Small intestine (tissue), 7 donors: ENCODE measurements around the gene TRMO. TPM values are rescaled to one million over a fixed set of nuclear protein-coding genes. Genes with fewer than 3 reads are reported as not detected.

Experiments used
- DNase-seq, 2 donors: peaks; one replicate each; pipeline versions ENCODE4 v3.0.0 to v3.0.0-alpha.2; 2013
- FAIRE-seq: peaks from 2 replicates; lab custom pipeline; 2012; peaks lifted over from hg19 to GRCh38; lab: Jason Lieb, UNC
- H3K27ac ChIP-seq, 3 donors: one replicate each; pipeline ENCODE4 v1.5.1; 2013; ENCODE audit warnings: low read length in 2 of 3, mild to moderate bottlenecking in 2 of 3, control low read depth in 1 of 3, inconsistent platforms in 1 of 3, low read depth in 1 of 3, moderate library complexity in 1 of 3
- H3K27me3 ChIP-seq, 3 donors: one replicate each; pipeline ENCODE4 v1.6.1; 2013; ENCODE audit warnings: low read length in 3 of 3, inconsistent platforms in 1 of 3; ENCODE audit not compliant: control insufficient read depth in 3 of 3, insufficient read depth in 3 of 3
- H3K36me3 ChIP-seq, 3 donors: one replicate each; pipeline ENCODE4 v1.6.1; 2013; ENCODE audit warnings: low read length in 3 of 3, inconsistent platforms in 1 of 3, low read depth in 1 of 3, mild to moderate bottlenecking in 1 of 3, moderate library complexity in 1 of 3; ENCODE audit not compliant: control insufficient read depth in 3 of 3, insufficient read depth in 2 of 3
- H3K4me1 ChIP-seq, 3 donors: one replicate each; pipeline ENCODE4 v1.6.1; 2013; ENCODE audit warnings: low read length in 2 of 3, inconsistent platforms in 1 of 3, low read depth in 1 of 3, mild to moderate bottlenecking in 1 of 3, moderate library complexity in 1 of 3; ENCODE audit not compliant: control insufficient read depth in 3 of 3, insufficient read depth in 2 of 3
- H3K4me3 ChIP-seq, 3 donors: one replicate each; pipeline ENCODE4 v1.5.1; 2013; ENCODE audit warnings: low read length in 3 of 3, control low read depth in 1 of 3, inconsistent platforms in 1 of 3, low read depth in 1 of 3, mild to moderate bottlenecking in 1 of 3, moderate library complexity in 1 of 3
- H3K9me3 ChIP-seq, 2 donors: one replicate each; pipeline ENCODE4 v1.6.1; 2013; ENCODE audit warnings: low read depth in 1 of 2, low read length in 1 of 2; ENCODE audit not compliant: control insufficient read depth in 2 of 2, insufficient read depth in 1 of 2
- WGBS, 3 donors: extraction: QIAGEN DNeasy Blood & Tissue Kit; methylation state at CpG; one replicate each; pipeline ENCODE4 v1.1.7; 2013; 5-methylcytosine and 5-hydroxymethylcytosine counted together
- polyA plus RNA-seq, 4 donors: library from polyadenylated mRNA; stranded (reverse) in 3 of 4; unstranded in 1 of 4; fragments of 200-250 nt in 3 of 4; fragments of 120-200 nt in 1 of 4; gene quantifications; one replicate each; pipeline versions ENCODE4 v1.2.1 to v1.2.3, GENCODE V29; 2013
- donor health status: healthy with polysubstance abuse.
- donor health status: control.
- donor health status: control.
- donor health status: Bipolar disorder and iron deficiency.
- donor health status: healthy.

The TRMO gene
- polyA plus RNA-seq, 4 donors: 6.2 to 21.7 (median 10.0) TPM

DNA sequence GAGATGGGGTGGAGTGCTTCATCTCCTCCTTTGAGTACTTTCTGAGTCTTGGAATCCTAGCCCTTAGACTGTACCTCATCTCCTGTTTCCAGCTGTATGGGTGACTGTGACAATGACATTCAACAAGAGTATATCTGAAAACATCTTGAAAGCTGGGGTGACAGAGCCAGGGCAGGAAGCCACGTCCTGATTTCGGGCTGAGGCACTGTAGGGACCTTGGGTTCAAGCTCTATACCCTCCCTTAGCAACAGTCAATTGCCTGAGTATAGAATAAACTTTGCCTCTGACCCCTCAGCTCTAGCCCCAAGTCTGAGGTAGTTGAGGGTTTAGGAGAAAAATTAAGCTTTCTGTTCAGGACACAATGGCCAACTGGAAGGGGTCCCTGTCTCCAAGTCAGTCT is 63.0 kb downstream of the TRMO start:
- Histone ChIP-seq H3K27me3 (peaks cover 6 to 91% (median 59%) of the 10 kb centered on the region in 3 donors), H3K4me1 (peaks cover 0 to 6% (median 0%) of the 10 kb centered on the region in 3 donors), H3K36me3 (no peaks in the 10 kb centered on the region), H3K9me3 (peaks cover 0 to 2% of the 10 kb centered on the region in 2 donors), H3K4me3 (no peak overlapping the region), H3K27ac (no peak overlapping the region)
- no peak for FAIRE-seq
- no peak for DNase-seq
- WGBS, 3 donors: 32 to 56% (median 41%) methylated on average over 2 of the region's 2 CpGs

DNA sequence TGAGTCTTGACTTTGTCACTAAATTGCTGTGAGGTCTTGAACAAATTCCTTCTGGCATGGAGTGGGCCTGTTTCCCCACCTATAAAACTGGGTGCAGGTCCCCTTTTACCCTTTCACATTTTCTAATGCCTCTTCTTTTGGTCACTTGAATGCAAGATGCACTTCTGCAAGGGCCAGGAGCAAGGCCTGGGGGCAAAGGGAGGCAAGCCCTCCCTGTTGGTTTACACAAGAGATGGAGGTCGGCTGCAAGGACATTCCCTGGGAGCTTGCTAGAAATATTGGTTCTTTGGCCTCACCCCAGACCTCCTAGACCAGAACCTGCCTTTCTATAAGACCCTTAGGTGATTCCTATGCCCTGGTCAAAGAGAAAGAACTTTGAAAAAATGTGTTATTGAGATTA is 63.5 kb downstream of the TRMO start:
- FAIRE-seq (no peak), DNase-seq (no peak)
- H3K4me1 ChIP-seq: peaks cover 0 to 6% (median 4%) of the 10 kb centered on the region in 3 donors
- no peak overlapping the region for H3K4me3 ChIP-seq
- no peak overlapping the region for H3K27ac ChIP-seq
- H3K27me3 ChIP-seq: peaks cover 9 to 89% (median 62%) of the 10 kb centered on the region in 3 donors
- peaks cover 0 to 2% of the 10 kb centered on the region in 2 donors for H3K9me3 ChIP-seq
- WGBS, 3 donors: 31 to 34% (median 33%) methylated on average over 1 of the region's 1 CpG
- H3K36me3 ChIP-seq: no peaks in the 10 kb centered on the region

GRCh38 chr9:97858393-97858713 is 63.9 kb downstream of the TRMO start:
- peaks cover 0 to 6% (median 4%) of the 10 kb centered on the region in 3 donors for H3K4me1 ChIP-seq
- H3K4me3 ChIP-seq: no peak overlapping the region
- WGBS, 3 donors: 5 to 17% (median 8%) methylated on average over 6 of the region's 6 CpGs
- H3K27ac ChIP-seq: no peak overlapping the region
- peaks cover 0 to 2% of the 10 kb centered on the region in 2 donors for H3K9me3 ChIP-seq
- FAIRE-seq: no peak
- peaks cover 13 to 91% (median 62%) of the 10 kb centered on the region in 3 donors for H3K27me3 ChIP-seq
- H3K36me3 ChIP-seq: no peaks in the 10 kb centered on the region
- DNase-seq: no peak

- peak in 1 of 2 donors; percentile 30 for DNase-seq
- peaks cover 18 to 90% (median 65%) of the 10 kb centered on the region in 3 donors for H3K27me3 ChIP-seq
Observed at GRCh38 chr9:97857606-97858392, 64.5 kb downstream of the TRMO start.

DNA sequence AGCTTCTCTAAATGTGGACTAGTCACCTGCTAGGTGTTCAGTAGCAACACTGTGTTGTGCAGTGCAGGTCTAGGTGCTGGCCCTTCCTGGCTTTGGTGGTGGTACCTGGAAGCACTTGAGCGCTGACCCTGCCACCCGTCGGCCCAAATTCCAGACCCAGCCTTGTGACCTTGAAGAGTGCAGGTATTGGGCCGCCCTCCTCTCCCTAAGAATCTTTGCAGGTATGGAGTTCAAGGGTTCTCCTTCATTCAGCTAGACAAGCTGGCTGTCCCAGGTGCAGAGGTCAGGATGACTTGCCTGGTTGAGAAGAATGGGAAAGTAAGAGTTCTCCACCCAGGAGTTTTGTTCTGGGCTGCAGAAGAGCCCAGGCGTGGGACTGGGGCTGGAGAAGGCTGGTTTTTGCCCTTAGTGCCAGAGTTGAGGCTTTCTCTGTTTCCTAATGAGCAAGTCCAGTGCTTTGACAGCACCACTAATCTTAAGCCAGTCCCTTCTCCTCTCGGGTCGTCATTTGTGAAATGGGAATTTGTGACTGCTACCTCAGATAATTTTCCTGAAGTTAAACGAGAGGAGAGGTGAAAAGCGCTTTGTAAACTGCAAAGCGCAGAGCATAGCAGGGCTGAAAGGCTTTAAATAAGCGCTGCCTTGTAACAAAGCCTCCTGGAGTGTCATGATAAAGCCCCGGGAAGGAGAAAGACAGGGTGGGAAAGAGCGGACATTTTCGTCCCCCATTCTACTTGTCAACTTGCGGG is 65.3 kb downstream of the TRMO start:
- Histone ChIP-seq H3K36me3 (no peaks in the 10 kb centered on the region), H3K27ac (no peak overlapping the region), H3K27me3 (peaks cover 23 to 92% (median 70%) of the 10 kb centered on the region in 3 donors), H3K9me3 (peaks cover 0 to 2% of the 10 kb centered on the region in 2 donors), H3K4me3 (no peak overlapping the region), H3K4me1 (peaks cover 4 to 6% (median 4%) of the 10 kb centered on the region in 3 donors)
- FAIRE-seq (no peak), DNase-seq (peak in 1 of 2 donors; percentile 16)
- 10 to 19% (median 11%) methylated on average over 15 of the region's 15 CpGs for WGBS, 3 donors

More at GRCh38 chr9:97857606-97858392, 64.5 kb downstream of the TRMO start:
- no peaks in the 10 kb centered on the region for H3K36me3 ChIP-seq
- H3K4me1 ChIP-seq: peaks cover 4 to 6% (median 4%) of the 10 kb centered on the region in 3 donors
- no peak overlapping the region for H3K4me3 ChIP-seq
- H3K27ac ChIP-seq: no peak overlapping the region
- no peak for FAIRE-seq
- 3 to 12% (median 7%) methylated on average over 48 to 54 of the region's 54 CpGs for WGBS, 3 donors
- peaks cover 0 to 2% of the 10 kb centered on the region in 2 donors for H3K9me3 ChIP-seq

DNA sequence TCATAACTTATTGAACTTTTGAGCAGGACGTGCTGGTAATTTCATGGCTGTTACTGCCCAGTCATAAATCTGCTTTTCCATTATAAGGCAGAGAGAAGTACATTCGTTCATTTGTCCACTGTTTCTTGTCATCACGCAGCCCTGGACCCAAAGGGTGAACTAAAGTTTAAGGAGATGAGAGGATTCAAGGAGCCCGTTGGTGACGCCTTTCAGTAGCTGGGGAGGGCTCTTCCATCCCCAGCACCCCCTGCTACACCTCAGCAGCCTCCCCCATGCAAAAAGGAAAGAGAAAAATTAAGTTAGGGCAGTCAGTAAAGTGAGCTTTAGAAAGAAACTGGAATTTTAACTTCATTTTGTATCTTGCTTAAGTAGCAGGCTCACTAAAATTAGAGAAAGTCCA is 66.4 kb downstream of the TRMO start:
- peaks cover 24 to 93% (median 72%) of the 10 kb centered on the region in 3 donors for H3K27me3 ChIP-seq
- peaks cover 0 to 2% of the 10 kb centered on the region in 2 donors for H3K9me3 ChIP-seq
- H3K27ac ChIP-seq: no peak overlapping the region
- no peaks in the 10 kb centered on the region for H3K36me3 ChIP-seq
- H3K4me3 ChIP-seq: no peak overlapping the region
- peaks cover 4 to 6% (median 4%) of the 10 kb centered on the region in 3 donors for H3K4me1 ChIP-seq
- DNase-seq (no peak), FAIRE-seq (no peak)
- 19 to 37% (median 24%) methylated on average over 5 of the region's 5 CpGs for WGBS, 3 donors

- Histone ChIP-seq H3K4me1 (peaks cover 4 to 6% (median 4%) of the 10 kb centered on the region in 3 donors), H3K9me3 (peaks cover 0 to 2% of the 10 kb centered on the region in 2 donors), H3K27ac (no peak overlapping the region), H3K4me3 (no peak overlapping the region), H3K36me3 (no peaks in the 10 kb centered on the region), H3K27me3 (peaks cover 24 to 93% (median 69%) of the 10 kb centered on the region in 3 donors)
- FAIRE-seq (no peak), DNase-seq (no peak)
- WGBS, 3 donors: 12 to 24% (median 21%) methylated on average over 8 of the region's 8 CpGs
Observed at GRCh38 chr9:97855486-97855875, 66.8 kb downstream of the TRMO start.

DNA sequence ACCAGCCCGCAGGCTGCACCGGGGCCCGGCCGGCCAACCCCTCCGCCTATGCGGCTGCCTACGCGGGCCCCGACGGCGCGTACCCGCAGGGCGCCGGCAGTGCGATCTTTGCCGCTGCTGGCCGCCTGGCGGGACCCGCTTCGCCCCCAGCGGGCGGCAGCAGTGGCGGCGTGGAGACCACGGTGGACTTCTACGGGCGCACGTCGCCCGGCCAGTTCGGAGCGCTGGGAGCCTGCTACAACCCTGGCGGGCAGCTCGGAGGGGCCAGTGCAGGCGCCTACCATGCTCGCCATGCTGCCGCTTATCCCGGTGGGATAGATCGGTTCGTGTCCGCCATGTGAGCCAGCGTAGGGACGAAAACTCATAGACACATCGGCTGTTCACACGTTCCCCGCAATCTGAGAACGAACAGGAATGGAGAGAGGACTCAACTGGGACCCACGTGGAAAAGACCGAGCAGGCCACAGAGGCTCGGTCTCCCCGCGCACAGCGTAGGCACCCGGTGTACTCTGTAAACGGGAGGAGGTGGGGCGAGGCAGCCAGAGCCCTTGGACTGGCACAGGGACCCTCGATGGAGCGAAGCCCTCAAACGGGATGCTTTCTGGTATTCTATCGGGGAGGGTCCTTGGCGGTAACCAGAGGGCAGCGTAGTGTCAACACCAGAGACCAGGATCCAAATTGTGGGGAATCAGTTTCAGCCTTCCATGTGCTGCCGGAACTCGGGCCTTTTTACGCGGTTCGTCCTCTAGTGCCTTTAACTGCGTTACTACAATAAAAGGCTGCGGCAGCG is 67.4 kb downstream of the TRMO start:
- Histone ChIP-seq H3K27ac (no peak overlapping the region), H3K36me3 (no peaks in the 10 kb centered on the region), H3K27me3 (peaks cover 27 to 93% (median 69%) of the 10 kb centered on the region in 3 donors), H3K9me3 (peaks cover 0 to 2% of the 10 kb centered on the region in 2 donors), H3K4me1 (peaks cover 4 to 6% (median 4%) of the 10 kb centered on the region in 3 donors), H3K4me3 (peak overlapping the region in 1 of 3 donors; percentile 50)
- no peak for DNase-seq
- FAIRE-seq: no peak
- WGBS, 3 donors: 9 to 20% (median 18%) methylated on average over 57 to 71 of the region's 71 CpGs
